ENCODE results near the gene SBNO2. TPM values are rescaled to one million over a fixed set of nuclear protein-coding genes. Genes with fewer than 3 reads are reported as not detected.
A peak's percentile ranks its signal among the peaks of the same experiment; 100 is the strongest.

SBNO2 gene
- total and polyA plus RNA-seq, 9 of the 15 experiments (the other 6 are each of a cell fraction or from before 2014, with no cell fraction given) = 0.01 to 46.2 (median 6.7) TPM

GRCh38 chr19:1082165-1082927 lies 91.7 kb downstream of the SBNO2 start (continued):
- TF ChIP-seq CHD1 (IDR thresholded peaks at IDR 0.05; ENCODE audit: low read length) = no peak
- TF ChIP-seq SP1 (CRISPR knock-in tag; IDR thresholded peaks at IDR 0.05) = peak; percentile 96
- no peak for TF ChIP-seq TFAM (CRISPR knock-in tag; conservative IDR thresholded peaks at IDR 0.05)
- peak in 1 of 2 experiments; percentile 92; a peak in 2 of 4 replicates for TF ChIP-seq HDAC1 (IDR thresholded peaks at IDR 0.05)
- TF ChIP-seq PURB (CRISPR knock-in tag; IDR thresholded peaks at IDR 0.05; ENCODE audit: low read depth) = no peak
- TF ChIP-seq ZNF224 (CRISPR knock-in tag; IDR thresholded peaks at IDR 0.05) = no peak
- peak; percentile 92 for TF ChIP-seq SAP30 (IDR thresholded peaks at IDR 0.05; ENCODE audit: borderline replicate concordance, insufficient read depth, low read depth, low read length, poor library complexity, severe bottlenecking)
- 0 out of 2 replicates have a peak, but pooled peaks have one; percentile 54 for TF ChIP-seq E2F1 (CRISPR knock-in tag; IDR thresholded peaks at IDR 0.05)
- TF ChIP-seq CEBPG (CRISPR knock-in tag; IDR thresholded peaks at IDR 0.05) = peak; percentile 23; the same call in 1 of the 2 replicates
- TF ChIP-seq CEBPG (tag; conservative IDR thresholded peaks at IDR 0.05 in 1 of 2, IDR thresholded peaks at IDR 0.05 in 1 of 2) = no peak
- TF ChIP-seq ZNF395 (CRISPR knock-in tag; IDR thresholded peaks at IDR 0.05) = no peak
- TF ChIP-seq KLF6 (CRISPR knock-in tag; IDR thresholded peaks at IDR 0.05; ENCODE audit: borderline replicate concordance) = no peak
- TF ChIP-seq SIN3B (IDR thresholded peaks at IDR 0.05; ENCODE audit: low read depth) = no peak
- no peak for TF ChIP-seq NCOA1 (IDR thresholded peaks at IDR 0.05; ENCODE audit: low read depth)
- no peak for TF ChIP-seq PREB (CRISPR knock-in tag; IDR thresholded peaks at IDR 0.05)
- no peak for TF ChIP-seq ZMIZ1 (IDR thresholded peaks at IDR 0.05; ENCODE audit: low read depth in 2 of 2, low read length in 2 of 2)
- TF ChIP-seq, protein P1, sequence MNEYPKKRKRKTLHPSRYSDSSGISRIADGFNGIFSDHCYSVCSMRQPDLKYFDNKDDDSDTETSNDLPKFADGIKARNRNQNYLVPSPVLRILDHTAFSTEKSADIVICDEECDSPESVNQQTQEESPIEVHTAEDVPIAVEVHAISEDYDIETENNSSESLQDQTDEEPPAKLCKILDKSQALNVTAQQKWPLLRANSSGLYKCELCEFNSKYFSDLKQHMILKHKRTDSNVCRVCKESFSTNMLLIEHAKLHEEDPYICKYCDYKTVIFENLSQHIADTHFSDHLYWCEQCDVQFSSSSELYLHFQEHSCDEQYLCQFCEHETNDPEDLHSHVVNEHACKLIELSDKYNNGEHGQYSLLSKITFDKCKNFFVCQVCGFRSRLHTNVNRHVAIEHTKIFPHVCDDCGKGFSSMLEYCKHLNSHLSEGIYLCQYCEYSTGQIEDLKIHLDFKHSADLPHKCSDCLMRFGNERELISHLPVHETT (CRISPR knock-in tag; conservative IDR thresholded peaks at IDR 0.05 in 1 of 2, IDR thresholded peaks at IDR 0.05 in 1 of 2) = no peak
